Measurements from ENCODE around the gene CFAP45. TPM values are rescaled to one million over a fixed set of nuclear protein-coding genes. Genes with fewer than 3 reads are reported as not detected.

CFAP45 gene
- polyA plus RNA-seq, 3 donors: 3.7 to 4.7 (median 4.0) TPM

GRCh38 chr1:159855709-159856108, 44.3 kb downstream of the CFAP45 start:
- DNase-seq: no peak

GRCh38 chr1:159854693-159855192, 45.2 kb downstream of the CFAP45 start:
- peak; percentile 82 for DNase-seq

GRCh38 chr1:159854116-159854692, 45.8 kb downstream of the CFAP45 start:
- peak; percentile 54 for DNase-seq

GRCh38 chr1:159853417-159854115, 46.4 kb downstream of the CFAP45 start:
- DNase-seq: no peak

GRCh38 chr1:159851407-159851806, 48.6 kb downstream of the CFAP45 start:
- DNase-seq: no peak

- DNase-seq: no peak
Measured at GRCh38 chr1:159849626-159850366, 50.2 kb downstream of the CFAP45 start.

GRCh38 chr1:159848326-159848725, 51.6 kb downstream of the CFAP45 start:
- no peak for DNase-seq

GRCh38 chr1:159847231-159847630, 52.7 kb downstream of the CFAP45 start:
- DNase-seq: no peak

- peak; percentile 51 for DNase-seq
Measured at GRCh38 chr1:159845751-159846629, 54.0 kb downstream of the CFAP45 start.

GRCh38 chr1:159843459-159843858, 56.5 kb downstream of the CFAP45 start:
- DNase-seq: no peak

GRCh38 chr1:159841749-159842148, 58.2 kb downstream of the CFAP45 start:
- no peak for DNase-seq

- no peak for DNase-seq
Measured at GRCh38 chr1:159839116-159839849, 60.7 kb downstream of the CFAP45 start.

GRCh38 chr1:159838715-159839114, 61.2 kb downstream of the CFAP45 start:
- no peak for DNase-seq

GRCh38 chr1:159835862-159836525, 64.0 kb downstream of the CFAP45 start:
- no peak for DNase-seq

- DNase-seq: no peak
Measured at GRCh38 chr1:159835356-159835755, 64.6 kb downstream of the CFAP45 start.

- no peak for DNase-seq
Measured at GRCh38 chr1:159832309-159832708, 67.7 kb downstream of the CFAP45 start.

GRCh38 chr1:159831412-159832141, 68.4 kb downstream of the CFAP45 start:
- DNase-seq: no peak

- DNase-seq: no peak
Measured at GRCh38 chr1:159830722-159831121, 69.2 kb downstream of the CFAP45 start.

GRCh38 chr1:159829822-159830465, 70.0 kb downstream of the CFAP45 start:
- no peak for DNase-seq

Measured in renal pelvis (tissue), 4 donors.